HG02970 (cell line): ENCODE measurements around the gene CORO1C.

Experiments used
- ATAC-seq: cut with Tn5 transposase; IDR thresholded peaks from one replicate; pipeline ENCODE4 v1.9.1; 2021; ENCODE audit warnings: mild to moderate bottlenecking, moderate library complexity, moderate number of reproducible peaks; ENCODE audit not compliant: unreplicated experiment, low FRiP score

Gene CORO1C

DNA sequence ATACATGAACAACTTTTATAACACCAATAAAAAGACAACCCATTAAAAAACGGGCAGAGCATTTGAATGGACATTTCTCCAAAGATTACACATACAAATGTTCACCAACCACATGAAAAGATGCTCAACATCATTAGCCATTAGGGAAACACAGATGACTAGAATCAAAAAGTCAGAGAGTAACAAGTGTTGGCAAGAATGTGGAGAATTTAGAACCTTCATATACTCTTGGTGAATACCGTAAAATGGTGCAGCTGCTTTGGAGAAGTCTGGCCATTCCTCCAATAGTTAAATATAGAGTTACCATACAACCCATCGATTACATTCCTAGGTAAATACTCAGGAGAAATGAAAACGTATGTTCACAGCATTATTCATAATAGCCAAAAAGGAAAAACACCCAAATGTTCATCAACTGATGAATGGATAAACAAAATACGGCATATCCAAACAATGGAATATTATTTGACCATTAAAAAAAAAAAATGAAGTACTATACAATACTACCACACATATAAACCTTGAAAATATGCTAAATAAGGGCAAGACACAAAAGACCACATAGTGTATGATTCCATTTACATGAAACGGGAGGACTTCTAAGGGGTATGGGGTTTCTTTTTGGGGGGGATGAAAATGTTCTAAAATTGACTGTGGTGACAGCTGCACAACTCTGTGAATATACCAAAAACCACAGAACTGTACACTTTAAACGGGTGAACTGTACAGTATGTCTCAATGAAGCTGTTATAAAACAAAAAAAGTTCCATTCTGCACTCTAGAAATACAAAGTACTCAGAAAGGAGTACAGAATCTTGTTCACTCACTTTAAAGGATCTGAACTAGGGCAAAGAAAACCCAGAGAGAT, 3.2 kb downstream of the CORO1C start:
- ATAC-seq: no peak

DNA sequence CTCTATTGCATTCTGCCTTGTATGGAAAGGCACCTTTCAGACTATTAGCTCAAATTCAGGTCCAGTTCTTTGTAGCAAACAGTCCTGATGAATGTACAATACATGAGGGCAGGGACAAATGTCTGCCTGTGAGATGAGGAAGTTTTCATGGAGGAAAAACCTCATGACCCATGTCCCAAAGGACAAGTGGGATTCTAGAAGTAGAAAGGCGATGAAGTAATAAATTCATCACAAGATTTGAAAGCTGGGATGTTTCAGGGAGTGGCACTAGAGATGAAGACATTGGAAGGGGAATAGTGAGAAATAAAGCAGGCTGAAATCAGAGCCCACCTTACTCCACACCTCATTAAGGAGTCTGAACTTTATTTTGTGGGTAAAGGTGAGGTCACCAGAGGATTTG, 4.2 kb downstream of the CORO1C start:
- no peak for ATAC-seq

DNA sequence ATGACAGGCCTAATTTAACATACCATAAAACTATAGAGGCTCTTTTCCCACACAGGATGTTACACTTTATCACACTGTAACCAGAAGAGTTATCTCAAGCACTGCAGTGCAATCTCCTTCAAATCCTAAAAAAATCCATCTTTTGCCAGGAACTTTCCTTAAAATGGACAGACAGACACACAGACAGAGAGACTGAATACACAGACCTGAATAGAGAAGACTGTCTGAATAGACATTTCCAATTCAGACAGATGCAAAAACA, 6.5 kb downstream of the CORO1C start:
- no peak for ATAC-seq

DNA sequence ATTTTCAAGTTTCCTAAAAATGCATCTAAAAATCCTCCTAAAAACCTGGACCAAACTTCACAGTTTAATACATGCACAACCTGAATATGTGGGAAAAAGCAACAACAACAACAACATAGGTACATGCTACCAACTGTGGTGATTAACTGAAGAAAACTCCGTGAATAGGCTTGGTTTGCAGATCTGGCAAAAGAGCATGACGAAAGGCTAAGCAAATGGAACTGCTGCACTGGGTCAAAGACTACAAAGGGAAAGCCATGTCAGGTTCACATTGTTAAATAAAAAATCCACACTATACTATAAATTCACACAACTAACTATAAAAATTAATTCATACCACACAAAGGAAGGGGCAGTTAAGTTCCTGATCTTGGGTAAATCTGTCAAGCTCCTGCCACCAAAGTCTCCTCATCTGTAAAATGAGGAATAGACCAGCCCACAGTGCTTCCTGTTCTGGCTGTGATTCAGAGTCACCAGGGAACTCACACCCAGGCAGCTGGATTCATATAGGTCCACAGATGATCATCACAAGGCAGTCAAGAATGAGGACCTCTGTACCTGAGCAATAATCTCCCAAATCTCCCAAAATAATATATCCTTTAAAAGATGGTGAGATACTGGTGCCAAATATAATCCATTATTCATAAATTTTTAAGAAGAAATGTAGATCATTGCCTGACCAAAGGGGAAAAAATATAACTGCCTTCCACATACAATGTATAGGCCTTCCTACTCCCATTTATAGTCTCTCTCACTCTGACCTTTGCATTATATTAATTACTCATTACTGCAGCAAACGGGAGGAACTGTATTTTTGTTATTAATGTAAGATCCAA, 7.0 kb downstream of the CORO1C start:
- no peak for ATAC-seq

DNA sequence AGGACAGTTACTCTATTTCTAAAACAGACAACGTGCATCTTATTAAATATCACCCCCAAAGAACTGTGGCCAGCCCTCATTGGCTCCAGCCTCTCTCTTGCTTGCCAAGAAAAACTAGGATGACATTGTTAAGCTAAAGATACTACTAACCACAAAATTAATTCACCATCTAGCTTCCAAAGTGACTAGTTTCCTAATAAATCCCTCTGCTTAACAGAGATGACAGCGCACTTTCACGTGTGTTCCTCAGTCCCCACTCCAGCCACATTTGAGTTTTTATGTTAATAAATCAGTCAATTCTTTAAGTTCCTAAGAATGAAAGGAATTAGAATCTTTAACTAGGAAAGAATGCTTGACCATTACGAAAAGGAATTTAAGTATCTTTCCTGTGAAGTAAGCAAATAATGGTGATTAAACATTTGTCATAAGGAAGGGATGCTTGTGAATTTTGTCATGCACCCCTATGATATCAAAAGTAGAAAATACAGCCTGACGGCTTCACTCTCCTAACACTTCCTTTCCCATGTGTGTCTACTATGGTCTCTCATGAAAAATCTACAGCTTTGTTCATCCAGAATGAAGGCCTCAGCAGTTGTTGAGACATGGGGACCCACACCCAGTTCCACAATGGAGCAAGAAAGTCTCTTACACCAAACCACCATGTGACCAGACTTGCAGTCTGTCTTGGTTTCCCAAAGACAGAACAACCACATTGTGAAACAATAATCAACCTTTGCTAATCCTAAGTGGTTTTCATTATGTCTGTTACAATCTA, 8.1 kb downstream of the CORO1C start:
- no peak for ATAC-seq

DNA sequence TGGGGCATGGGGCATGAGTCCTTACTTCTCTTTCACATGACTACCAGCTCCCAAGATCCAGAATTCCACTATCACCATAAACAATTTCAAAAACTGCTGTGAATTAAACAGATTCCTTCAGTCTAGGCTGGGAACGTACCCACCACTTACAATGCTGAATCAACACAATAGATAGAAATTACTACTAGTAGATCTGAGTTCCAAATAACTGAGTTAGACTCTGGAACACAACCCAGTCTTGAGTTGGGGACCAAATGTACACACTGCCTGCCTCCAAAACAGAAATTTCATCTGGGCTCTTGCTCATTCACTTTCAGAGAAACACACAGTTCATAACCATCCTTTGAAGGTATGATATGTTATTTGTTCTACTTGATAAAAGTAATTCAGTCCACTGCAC, 8.9 kb downstream of the CORO1C start:
- no peak for ATAC-seq

DNA sequence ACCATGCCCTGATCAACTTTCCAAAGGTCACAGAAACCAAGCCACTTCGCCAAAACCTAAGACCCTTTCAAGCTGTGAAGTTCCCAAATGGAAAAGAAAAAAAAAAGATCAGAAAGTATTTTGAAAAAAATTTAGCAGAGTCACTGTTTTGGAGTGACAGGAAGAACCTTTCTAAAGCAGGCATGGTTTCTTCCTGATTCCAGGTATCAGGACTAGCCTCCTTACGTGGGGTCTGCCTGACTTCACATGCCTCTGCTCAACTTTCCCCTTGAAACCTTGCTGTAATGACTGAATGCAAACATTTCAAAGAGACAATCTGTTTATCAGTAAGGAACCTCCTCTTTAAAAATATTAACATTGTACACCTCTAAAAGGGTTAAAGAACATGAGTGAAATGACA, 9.5 kb downstream of the CORO1C start:
- ATAC-seq: no peak

DNA sequence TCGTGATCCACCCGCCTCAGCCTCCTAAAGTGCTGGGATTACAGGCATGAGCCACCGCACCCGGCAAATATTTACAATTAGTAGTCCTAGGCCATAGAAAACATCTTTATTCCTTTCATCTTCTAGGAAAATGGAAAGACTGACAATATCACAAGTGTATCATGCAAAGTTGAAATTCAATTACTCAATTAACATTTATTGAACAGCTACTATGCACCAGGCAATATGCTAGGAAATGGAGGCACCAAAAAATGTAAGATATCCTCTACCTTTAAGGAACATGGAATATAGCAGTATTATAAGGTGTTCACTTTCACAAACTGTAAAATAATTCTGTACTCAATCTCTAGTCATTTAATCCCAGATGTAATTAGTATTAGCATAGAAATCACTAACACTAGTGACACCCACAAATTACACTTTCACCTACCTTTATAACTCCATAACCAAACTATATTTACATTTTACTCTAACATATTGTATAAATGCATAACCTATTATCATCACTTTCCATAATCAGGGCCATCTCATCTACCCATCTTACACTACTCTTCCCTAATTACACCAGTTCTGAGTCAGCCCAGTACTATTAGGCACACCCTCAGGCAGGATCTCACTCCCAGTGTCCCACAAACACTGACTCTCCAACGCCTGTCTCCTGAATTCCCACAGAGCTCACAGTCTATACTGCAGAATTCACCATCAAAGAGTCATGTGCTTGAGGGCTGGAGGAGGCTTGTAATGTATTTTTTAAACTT, 10.4 kb downstream of the CORO1C start:
- no peak for ATAC-seq

DNA sequence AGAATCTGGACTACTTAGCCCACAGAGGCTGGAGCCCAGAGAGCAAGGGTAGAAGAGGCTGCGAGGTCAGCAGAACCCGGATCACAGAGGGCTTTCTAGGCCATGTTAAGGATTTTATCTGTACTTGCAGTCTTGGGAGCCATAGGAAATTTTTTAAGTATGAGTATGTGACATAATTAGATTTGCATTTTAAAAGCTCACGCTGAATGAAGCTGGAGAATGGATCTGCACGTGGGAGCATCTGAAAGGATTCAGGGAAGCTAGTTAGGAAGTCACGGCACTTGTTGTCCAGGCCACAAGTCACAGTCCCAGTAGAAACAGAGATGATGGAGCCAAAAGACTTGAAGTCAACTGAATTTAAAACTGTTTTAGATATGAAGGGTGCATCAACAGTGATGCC, 14.1 kb downstream of the CORO1C start:
- no peak for ATAC-seq

DNA sequence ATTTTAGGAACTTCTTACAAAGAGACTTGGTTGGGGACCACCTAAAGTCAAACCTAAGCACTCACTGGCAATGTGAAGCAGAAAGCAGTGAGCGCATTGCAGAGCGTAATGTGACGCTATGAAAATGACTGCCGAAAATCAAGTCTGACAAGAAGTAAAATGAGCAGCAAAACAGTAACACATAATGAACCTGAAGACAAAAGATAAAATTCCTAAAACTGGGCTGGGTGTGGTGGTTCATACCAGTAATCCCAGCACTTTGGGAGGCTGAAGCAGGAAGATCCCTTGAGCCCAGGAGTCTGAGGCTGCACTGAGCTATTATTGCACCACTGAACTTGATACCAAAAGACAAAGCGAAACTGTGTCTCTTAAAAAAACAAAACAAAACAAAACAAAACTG, 16.5 kb downstream of the CORO1C start:
- no peak for ATAC-seq

DNA sequence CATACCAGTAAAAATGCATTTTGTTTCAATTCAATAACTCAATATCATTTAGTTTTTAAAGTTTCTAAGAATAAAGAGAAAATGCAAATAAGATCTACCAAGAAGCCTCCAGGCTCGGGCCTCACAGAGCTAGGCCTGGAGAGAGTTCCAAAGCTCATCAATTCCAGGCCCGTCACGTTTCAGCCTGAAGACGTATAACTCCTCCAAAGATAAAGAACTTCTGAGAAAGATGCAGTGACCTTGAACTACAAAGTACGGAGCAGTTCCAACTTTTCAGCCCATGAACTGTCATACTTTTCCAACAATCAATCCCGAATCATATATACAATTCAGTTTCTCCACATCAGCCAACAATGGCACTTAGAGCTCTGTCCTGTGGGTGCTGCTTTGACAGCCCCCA, 17.8 kb downstream of the CORO1C start:
- no peak for ATAC-seq

DNA sequence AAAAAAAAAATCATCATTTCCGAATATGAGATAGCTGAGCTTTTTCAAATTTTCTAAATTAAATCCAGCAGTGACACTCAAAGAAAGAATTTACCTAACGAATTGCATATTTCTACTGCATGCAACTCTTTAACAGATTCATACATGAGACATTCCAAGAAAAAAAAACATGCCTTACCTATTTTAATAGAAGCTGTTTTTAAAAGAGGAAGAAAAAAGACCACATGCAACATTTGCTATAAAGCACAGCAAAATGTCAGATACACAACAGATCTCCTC, 18.5 kb downstream of the CORO1C start:
- no peak for ATAC-seq

DNA sequence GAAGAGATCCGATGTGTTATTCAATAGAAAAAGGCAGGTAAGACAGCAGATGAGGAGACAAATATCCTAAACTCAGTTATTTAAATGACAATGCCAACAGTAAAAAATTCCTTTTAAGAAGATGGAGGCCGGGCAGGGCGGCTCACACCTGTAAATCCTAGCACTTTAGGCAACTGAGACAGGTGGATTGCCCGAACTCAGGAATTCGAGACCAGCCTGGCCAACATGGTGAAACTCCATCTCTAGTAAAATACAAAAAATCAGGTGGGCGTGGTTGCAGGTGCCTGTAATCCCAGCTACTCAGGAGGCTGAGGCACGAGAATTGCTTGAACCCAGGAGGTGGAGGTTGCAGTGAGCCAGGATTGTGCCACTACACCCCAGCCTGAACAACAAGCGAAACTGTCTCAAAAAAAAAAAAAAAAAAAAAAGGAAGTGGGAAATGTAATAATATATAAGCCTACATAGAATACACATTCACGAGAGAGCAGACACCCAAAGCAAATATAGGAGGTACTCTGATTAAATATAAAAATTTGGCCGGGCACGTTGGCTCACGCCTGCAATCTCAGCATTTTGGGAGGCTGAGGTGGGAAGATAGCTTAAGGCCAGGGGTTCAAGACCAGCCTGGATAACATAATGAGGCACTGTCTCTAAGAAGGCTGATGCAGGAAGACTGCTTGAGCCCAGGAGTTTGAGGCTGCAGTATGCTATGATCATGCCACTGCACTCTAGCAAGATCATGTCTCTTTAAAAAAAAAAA, 19.0 kb downstream of the CORO1C start:
- ATAC-seq: no peak

DNA sequence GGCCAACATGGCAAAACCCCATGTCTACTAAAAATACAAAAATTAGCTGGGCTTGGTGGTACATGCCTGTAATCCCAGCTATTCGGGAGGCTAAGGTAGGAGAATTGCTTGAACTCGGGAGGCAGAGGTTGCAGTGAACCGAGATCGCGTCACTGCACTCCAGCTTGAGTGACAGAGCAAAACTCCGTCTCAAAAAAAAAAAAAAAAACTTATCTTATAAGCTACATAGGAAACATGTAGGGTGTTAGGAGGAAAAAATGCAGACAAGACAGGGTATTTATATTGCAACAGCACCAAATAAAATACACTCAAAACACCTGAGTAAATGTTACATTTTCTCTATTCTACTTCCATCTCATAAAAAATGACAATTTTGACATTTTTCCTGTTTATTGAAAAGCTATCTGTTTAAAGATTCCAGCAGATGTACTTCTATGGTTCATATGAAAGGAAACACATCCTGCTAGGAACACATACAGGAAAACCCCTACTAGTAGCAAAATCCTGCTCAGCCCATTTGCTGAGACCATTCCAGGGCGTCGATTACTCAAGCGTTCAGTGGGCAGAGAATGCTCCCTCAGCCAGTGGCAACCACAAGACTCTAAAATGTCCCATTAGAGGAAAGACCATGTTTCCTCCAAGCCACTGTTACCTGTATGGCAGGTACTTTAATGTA, 19.7 kb downstream of the CORO1C start:
- ATAC-seq: no peak

DNA sequence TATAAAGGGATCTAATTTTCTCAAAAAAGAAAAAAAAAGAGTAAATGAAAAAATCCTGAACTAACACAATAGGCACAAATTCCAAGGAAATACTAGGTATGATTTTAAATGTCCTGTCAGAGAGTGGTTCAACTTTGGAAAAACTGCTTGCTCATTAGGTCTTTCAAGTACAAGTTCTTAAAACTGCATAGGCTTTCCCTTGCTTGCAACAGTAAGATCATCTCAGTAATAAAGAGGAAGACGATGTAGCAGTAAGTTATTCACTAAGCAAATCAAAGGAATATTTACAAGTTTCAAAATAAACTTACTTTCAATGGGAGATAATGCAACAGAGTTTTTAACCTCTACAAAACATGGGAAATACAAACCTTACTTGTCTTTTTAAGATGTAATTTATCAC, 21.6 kb downstream of the CORO1C start:
- ATAC-seq: no peak

DNA sequence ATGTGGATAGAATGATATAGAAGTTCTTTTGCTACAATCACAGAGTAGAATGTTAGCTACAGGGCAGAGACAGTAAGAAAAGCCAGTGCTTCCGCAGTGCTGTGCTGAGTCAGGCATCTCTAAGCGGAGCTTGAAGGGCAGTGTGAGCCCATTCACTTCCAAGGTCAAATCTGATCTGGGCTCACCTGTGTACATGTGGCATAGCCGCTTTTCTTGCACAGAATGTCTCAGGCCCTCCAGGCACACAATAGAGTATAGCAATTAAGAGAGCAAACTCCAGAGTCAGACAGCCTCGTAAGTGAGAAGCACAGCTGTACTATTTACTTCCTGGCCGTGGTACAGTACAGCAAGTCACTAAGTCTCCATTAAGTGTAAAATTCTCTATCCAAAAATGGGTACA, 26.8 kb downstream of the CORO1C start:
- ATAC-seq: no peak

DNA sequence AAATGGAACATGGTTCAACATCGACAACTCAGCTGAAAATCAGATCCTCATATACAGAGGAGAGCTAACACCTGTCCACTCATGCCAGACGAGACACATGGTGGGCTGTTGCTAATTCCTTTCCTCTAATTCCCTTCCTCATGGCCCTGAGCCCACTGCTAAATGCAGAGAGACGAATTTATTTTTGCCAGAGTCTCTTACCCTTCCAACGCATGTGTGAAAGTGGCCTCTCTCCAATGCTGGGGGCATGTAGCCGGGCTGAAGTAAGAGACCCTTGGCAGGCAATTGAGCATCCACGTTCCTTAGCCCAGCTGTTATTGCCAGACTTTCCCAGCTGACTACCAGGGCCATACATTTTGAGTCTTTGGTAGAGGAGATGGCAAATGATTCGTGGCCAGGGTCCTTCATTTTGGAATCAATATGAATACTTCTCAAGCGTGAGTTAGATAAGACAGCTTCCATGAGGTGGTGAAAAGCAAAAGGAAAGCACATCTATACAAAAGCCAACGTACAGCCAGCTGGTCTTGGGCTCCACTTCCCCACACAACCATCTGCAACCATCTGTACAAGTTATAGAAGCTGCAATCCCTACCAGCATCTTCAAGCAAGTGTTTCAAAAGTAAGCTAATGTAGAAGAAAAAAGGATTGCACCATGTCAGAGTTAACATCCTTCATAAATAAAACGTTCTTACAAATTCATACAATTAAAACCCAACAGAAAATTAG, 28.6 kb downstream of the CORO1C start:
- no peak for ATAC-seq

DNA sequence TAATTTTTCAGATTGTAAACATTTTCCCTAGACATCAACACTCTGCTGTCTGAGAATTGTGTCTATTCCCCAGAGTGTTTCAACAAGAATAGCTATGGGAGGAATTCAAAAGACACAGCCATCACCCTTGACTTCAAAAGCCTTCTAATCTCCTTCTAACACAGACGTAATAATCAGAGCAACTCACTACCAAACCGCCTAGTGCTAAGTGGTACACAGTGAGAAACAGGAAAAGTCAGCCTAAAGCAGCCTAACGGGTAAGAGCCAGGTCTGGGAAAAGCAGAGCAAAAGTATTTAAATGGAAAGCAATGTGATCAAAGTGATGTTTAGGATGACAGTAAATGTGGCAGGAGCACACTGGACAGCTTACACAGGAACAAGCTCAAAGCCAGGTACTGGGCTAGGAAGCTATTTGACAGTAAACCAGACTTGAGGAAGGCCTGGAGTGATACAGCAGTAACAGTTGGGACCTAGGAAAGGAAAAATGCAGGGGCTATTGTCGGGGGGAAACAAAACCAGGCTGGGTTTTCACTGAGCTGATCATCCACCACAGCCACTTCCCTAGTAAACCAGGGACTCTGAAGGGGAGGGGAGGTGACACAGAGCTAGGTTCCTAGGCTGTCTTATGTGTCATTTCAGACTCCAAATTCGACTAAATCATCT, 29.4 kb downstream of the CORO1C start:
- no peak for ATAC-seq
